H1 (cell line): ENCODE results near the gene SPG11. TPM values are rescaled to one million over a fixed set of nuclear protein-coding genes. Genes with fewer than 3 reads are reported as not detected.

ENCODE experiments used
- CTCF ChIA-PET: fragments of 300-600 bp; sonication (Branson Sonifier 250); formaldehyde crosslinking; loops from one replicate; lab custom pipeline; 2021; ENCODE audit not compliant: partially characterized antibody; lab: Charles Lee
- POLR2A ChIA-PET: fragments of 300-600 bp; sonication (Branson Sonifier 250); formaldehyde crosslinking; loops from one replicate; lab custom pipeline; 2021; ENCODE audit warnings: inconsistent platforms; ENCODE audit not compliant: partially characterized antibody; lab: Charles Lee
- DNase-seq, 2 experiments: peaks; one replicate each; pipeline versions ENCODE4 v3.0.0 to v3.0.0-alpha.2; 2010 to 2022; ENCODE audit warnings: low spot score in 2 of 2, low read depth in 1 of 2, mixed read lengths in 1 of 2
- FAIRE-seq: peaks from 2 replicates; lab custom pipeline; 2011; peaks lifted over from hg19 to GRCh38; lab: Jason Lieb, UNC
- H2AFZ ChIP-seq: 2 replicates; pipeline ENCODE4 v1.8.1; 2012; ENCODE audit warnings: low read length, inconsistent platforms
- H2AK5ac ChIP-seq: 2 replicates; pipeline ENCODE4 v1.6.1; 2013; ENCODE audit warnings: low read depth, low read length
- H2BK120ac ChIP-seq: replicated peaks from 2 replicates; pipeline ENCODE3; 2013; ENCODE audit warnings: low read depth, low read length, inconsistent platforms
- H2BK12ac ChIP-seq: 2 replicates; pipeline ENCODE4 v1.6.1; 2013; ENCODE audit warnings: low read depth, low read length
- H2BK15ac ChIP-seq: 2 replicates; pipeline ENCODE4 v1.6.1; 2013; ENCODE audit warnings: low read length
- H2BK20ac ChIP-seq: 2 replicates; pipeline ENCODE4 v1.6.1; 2013; ENCODE audit warnings: low read length
- H2BK5ac ChIP-seq: 2 replicates; pipeline ENCODE4 v1.6.1; 2013; ENCODE audit warnings: low read depth, low read length
- H3K14ac ChIP-seq: 2 replicates; pipeline ENCODE4 v1.6.1; 2013; ENCODE audit warnings: inconsistent platforms; ENCODE audit not compliant: insufficient read length
- H3K18ac ChIP-seq: 2 replicates; pipeline ENCODE4 v1.6.1; 2013; ENCODE audit warnings: low read length; ENCODE audit errors: extremely low read depth
- H3K23ac ChIP-seq: 2 replicates; pipeline ENCODE4 v1.6.1; 2013; ENCODE audit warnings: inconsistent platforms; ENCODE audit not compliant: insufficient read length
- H3K23me2 ChIP-seq: 2 replicates; pipeline ENCODE4 v1.6.1; 2013; ENCODE audit warnings: low read depth, low read length
- H3K27ac ChIP-seq: 2 replicates; pipeline ENCODE4 v1.6.1; 2011; ENCODE audit warnings: low read depth, low read length, inconsistent platforms
- H3K27me3 ChIP-seq, 4 experiments: replicated peaks in 1 of 4; 1 replicate in 1 of 4; 2 replicates in 3 of 4; pipeline versions ENCODE4 v1.6.1 to v1.8.1; 2011 to 2013; ENCODE audit warnings: low read length in 3 of 4, mild to moderate bottlenecking in 3 of 4, inconsistent platforms in 2 of 4, mixed read lengths in 2 of 4, moderate library complexity in 1 of 4; ENCODE audit not compliant: control insufficient read depth in 3 of 4, insufficient read depth in 3 of 4; ENCODE audit errors: extremely low read depth in 1 of 4
- H3K36me3 ChIP-seq, 4 experiments: 2 replicates each; pipeline versions ENCODE4 v1.6.1 to v1.8.1; 2011 to 2013; ENCODE audit warnings: mild to moderate bottlenecking in 4 of 4, low read length in 3 of 4, moderate library complexity in 2 of 4, control low read depth in 1 of 4, inconsistent platforms in 1 of 4; ENCODE audit not compliant: insufficient read depth in 4 of 4, control insufficient read depth in 2 of 4
- H3K4ac ChIP-seq: replicated peaks from 2 replicates; pipeline ENCODE3; 2013; ENCODE audit warnings: low read length, low read depth, mixed read lengths, inconsistent platforms; ENCODE audit not compliant: insufficient read length
- H3K4me1 ChIP-seq, 4 experiments: replicated peaks in 1 of 4; 1 replicate in 1 of 4; 2 replicates in 3 of 4; pipeline versions ENCODE4 v1.6.1 to v1.8.1; 2011 to 2013; ENCODE audit warnings: low read length in 3 of 4, inconsistent platforms in 2 of 4, mixed read lengths in 1 of 4; ENCODE audit not compliant: insufficient read depth in 4 of 4, control insufficient read depth in 3 of 4
- H3K4me2 ChIP-seq, 2 experiments: 2 replicates each; pipeline versions ENCODE4 v1.6.1 to v1.8.1; 2011 to 2013; ENCODE audit warnings: low read depth in 2 of 2, low read length in 2 of 2, control low read depth in 1 of 2, inconsistent platforms in 1 of 2, mild to moderate bottlenecking in 1 of 2; ENCODE audit not compliant: insufficient read depth in 1 of 2
- H3K4me3 ChIP-seq, 4 experiments: fragments of 200-600, 300-600 bp in 1 of 4; sonication (generic), shearing (Covaris generic), sonication (Bioruptor Twin) in 1 of 4; 2 replicates each; pipeline versions ENCODE4 v1.5.1 to v1.8.1; 2011 to 2016; ENCODE audit warnings: low read length in 4 of 4, low read depth in 3 of 4, control low read depth in 2 of 4, inconsistent platforms in 2 of 4, mild to moderate bottlenecking in 2 of 4, mixed read lengths in 1 of 4, moderate library complexity in 1 of 4; ENCODE audit not compliant: insufficient read depth in 2 of 4; ENCODE audit errors: extremely low read depth in 1 of 4
- H3K56ac ChIP-seq: replicated peaks from 2 replicates; pipeline ENCODE3; 2013; ENCODE audit warnings: low read depth, mild to moderate bottlenecking, mixed read lengths, low read length, inconsistent platforms; ENCODE audit not compliant: insufficient read length
- H3K79me1 ChIP-seq: 2 replicates; pipeline ENCODE4 v1.6.1; 2013; ENCODE audit warnings: low read depth, low read length, control low read depth
- H3K79me2 ChIP-seq, 2 experiments: 2 replicates each; pipeline versions ENCODE4 v1.6.1 to v1.8.1; 2012 to 2013; ENCODE audit warnings: low read length in 2 of 2, mild to moderate bottlenecking in 2 of 2, inconsistent platforms in 1 of 2; ENCODE audit not compliant: insufficient read depth in 2 of 2, control insufficient read depth in 1 of 2
- H3K9ac ChIP-seq, 4 experiments: replicated peaks in 1 of 4; 1 replicate in 1 of 4; 2 replicates in 3 of 4; pipeline versions ENCODE4 v1.6.1 to v1.8.1; 2011 to 2013; ENCODE audit warnings: low read depth in 3 of 4, low read length in 3 of 4, control low read depth in 2 of 4, mild to moderate bottlenecking in 2 of 4, moderate library complexity in 2 of 4, inconsistent platforms in 1 of 4; ENCODE audit errors: extremely low read depth in 1 of 4
- H3K9me3 ChIP-seq, 2 experiments: 2 replicates each; pipeline versions ENCODE4 v1.6.1 to v1.8.1; 2012 to 2013; ENCODE audit warnings: mild to moderate bottlenecking in 2 of 2, moderate library complexity in 2 of 2, control low read depth in 1 of 2, inconsistent platforms in 1 of 2, low read depth in 1 of 2, low read length in 1 of 2, mixed read lengths in 1 of 2; ENCODE audit not compliant: insufficient read depth in 2 of 2
- H4K20me1 ChIP-seq, 2 experiments: replicated peaks in 1 of 2; 2 replicates each; pipeline versions ENCODE3 to v1.8.1; 2011 to 2013; ENCODE audit warnings: inconsistent platforms in 2 of 2, low read length in 2 of 2, mild to moderate bottlenecking in 1 of 2; ENCODE audit not compliant: insufficient read depth in 2 of 2, control insufficient read depth in 1 of 2
- H4K5ac ChIP-seq: 2 replicates; pipeline ENCODE4 v1.6.1; 2013; ENCODE audit warnings: low read length, low read depth, mixed read lengths, inconsistent platforms; ENCODE audit not compliant: insufficient read length
- H4K8ac ChIP-seq: 2 replicates; pipeline ENCODE4 v1.8.0; 2013; ENCODE audit warnings: mild to moderate bottlenecking, moderate library complexity, low read length, inconsistent platforms; ENCODE audit not compliant: insufficient read depth; ENCODE audit errors: extremely low read depth
- H4K91ac ChIP-seq: replicated peaks from 2 replicates; pipeline ENCODE3; 2013; ENCODE audit warnings: low read length, mixed read lengths, inconsistent platforms; ENCODE audit not compliant: insufficient read length
- ASH2L ChIP-seq: fragments of 200-600, 300-600 bp; sonication (generic); IDR thresholded peaks from one replicate; pipeline ENCODE4 v1.7.1; 2017; ENCODE audit warnings: low read length
- BACH1 ChIP-seq: IDR thresholded peaks from 2 replicates; pipeline ENCODE4 v1.6.1; 2012; ENCODE audit warnings: low read length, improper control_type of control experiment
- BCL11A ChIP-seq, 2 experiments: IDR thresholded peaks; one replicate each; pipeline ENCODE4 v1.6.1; 2011; ENCODE audit warnings: low read depth in 2 of 2, low read length in 2 of 2, mild to moderate bottlenecking in 2 of 2
- BRCA1 ChIP-seq: IDR thresholded peaks from 2 replicates; pipeline ENCODE4 v1.6.1; 2012; ENCODE audit warnings: low read depth, low read length, improper control_type of control experiment
- CHD1 ChIP-seq: IDR thresholded peaks from 2 replicates; pipeline ENCODE4 v1.6.1; 2012; ENCODE audit warnings: low read depth, low read length, improper control_type of control experiment
- CTBP2 ChIP-seq: IDR thresholded peaks from 2 replicates; pipeline ENCODE4 v1.7.0; 2011; ENCODE audit warnings: borderline replicate concordance, mild to moderate bottlenecking, moderate library complexity, mixed read lengths, low read length; ENCODE audit not compliant: insufficient read depth, insufficient read length
- EGR1 ChIP-seq: IDR thresholded peaks from 2 replicates; pipeline ENCODE4 v1.6.1; 2011; ENCODE audit warnings: low read depth, low read length, borderline replicate concordance
- JUN ChIP-seq: IDR thresholded peaks from 2 replicates; pipeline ENCODE4 v1.6.1; 2011; ENCODE audit warnings: low read depth, mild to moderate bottlenecking, improper control_type of control experiment, low read length
- KDM5A ChIP-seq: fragments of 200-600 bp; IDR thresholded peaks from 2 replicates; pipeline ENCODE4 v1.7.1; 2012; ENCODE audit warnings: mild to moderate bottlenecking, low read length, inconsistent platforms, mixed read lengths
- RNF2 ChIP-seq: fragments of 200-900, 300-1000 bp; sonication (generic); IDR thresholded peaks from 2 replicates; pipeline ENCODE4 v1.7.1; 2016; ENCODE audit warnings: borderline replicate concordance, low read depth, mild to moderate bottlenecking, antibody characterized with exemption, low read length; ENCODE audit not compliant: poor library complexity, severe bottlenecking; ENCODE audit errors: missing control alignments
- SIX5 ChIP-seq: IDR thresholded peaks from 2 replicates; pipeline ENCODE4 v1.6.1; 2011; ENCODE audit warnings: mild to moderate bottlenecking, low read depth, low read length
- SUZ12 ChIP-seq: fragments of 200-600 bp; sonication (generic); IDR thresholded peaks from 2 replicates; pipeline ENCODE4 v1.6.1; 2012; ENCODE audit warnings: mild to moderate bottlenecking, inconsistent platforms, low read length, moderate library complexity, mixed read lengths
- TBP ChIP-seq: IDR thresholded peaks from 2 replicates; pipeline ENCODE4 v1.6.1; 2011; ENCODE audit warnings: low read depth, low read length, improper control_type of control experiment
- TEAD4 ChIP-seq: IDR thresholded peaks from 2 replicates; pipeline ENCODE4 v1.6.1; 2012; ENCODE audit warnings: low read depth, low read length, inconsistent platforms, mixed read lengths
- YY1 ChIP-seq: IDR thresholded peaks from 2 replicates; pipeline ENCODE4 v1.6.1; 2011; ENCODE audit warnings: low read depth, mild to moderate bottlenecking, low read length
- WGBS, 2 experiments: shearing (Covaris generic) in 1 of 2; methylation state at CpG; one replicate each; pipeline versions ENCODE4 v1.1.6 to v1.1.7; 2013 to 2015; ENCODE audit warnings: low lambda C conversion rate in 2 of 2, mixed read lengths in 2 of 2, inconsistent platforms in 1 of 2, low coverage in 1 of 2, missing lambda C conversion rate in 1 of 2; ENCODE audit not compliant: insufficient replicate concordance in 2 of 2, insufficient coverage in 1 of 2, insufficient read length in 1 of 2; ENCODE audit errors: extremely low coverage in 1 of 2, missing lambda C conversion rate in 1 of 2; 5-methylcytosine and 5-hydroxymethylcytosine counted together
- polyA plus RNA-seq, 7 experiments: library from polyadenylated mRNA; depleted of rRNA in 3 of 7; stranded (reverse) in 5 of 7; unstranded in 2 of 7; fragments of >200 nt in 5 of 7; fragments of 200-250 nt in 2 of 7; gene quantifications; 1 replicate in 5 of 7; 2 replicates in 1 of 7; 4 replicates in 1 of 7; pipeline versions ENCODE4 v1.2.1 to v1.2.3, GENCODE V29; 2011 to 2013; ENCODE audit warnings: missing spikeins in 2 of 7, mixed read lengths in 2 of 7
- total RNA-seq: library from RNA; stranded (reverse); fragmentation: NEBNext Ultra II Directional; extraction: Animal tissue kit (Norgen Biotek cat#: 25700); gene quantifications from 2 replicates; pipeline ENCODE4 v1.2.1, GENCODE V29; 2021

The SPG11 gene
- total and polyA plus RNA-seq, 2 of the 8 experiments (the other 6 are each of a cell fraction or from before 2014, with no cell fraction given): 37.1 to 38.6 TPM

DNA sequence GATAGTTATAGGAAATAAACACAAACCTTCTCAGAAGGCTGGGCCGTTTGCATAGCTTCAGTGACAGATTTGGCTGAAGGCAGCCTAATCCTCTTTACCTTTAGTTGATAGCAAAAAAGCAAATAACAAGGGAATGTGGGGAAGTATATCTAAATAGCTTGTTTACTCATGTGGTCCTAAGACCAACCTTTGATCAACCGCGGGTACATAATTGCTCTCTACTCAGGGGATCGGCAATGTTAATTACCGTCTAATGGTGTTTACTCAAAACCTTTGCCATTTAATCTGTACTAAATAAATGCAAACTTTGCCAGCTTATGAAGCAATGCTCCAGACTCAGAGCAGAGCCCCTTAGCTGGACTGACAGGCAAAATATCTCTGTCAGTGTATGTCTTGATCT is 74.9 kb downstream of the SPG11 start:
- Histone ChIP-seq H2BK15ac (no peak overlapping the region), H4K20me1 (peaks cover 0 to 1% of the 10 kb centered on the region in 2 experiments), H3K79me1 (no peaks in the 10 kb centered on the region), H2AK5ac (no peak overlapping the region), H2BK5ac (no peak overlapping the region), H3K4me3 (no peak overlapping the region), H3K56ac (no peak overlapping the region), H4K5ac (no peak overlapping the region), H3K4ac (no peak overlapping the region), H2BK12ac (no peak overlapping the region), H3K14ac (no peak overlapping the region), H4K8ac (no peak overlapping the region), H2BK120ac (no peak overlapping the region), H3K18ac (no peak overlapping the region), H3K27me3 (no peaks in the 10 kb centered on the region), H3K4me2 (no peak overlapping the region), H3K79me2 (no peaks in the 10 kb centered on the region), H3K27ac (no peak overlapping the region), H2BK20ac (no peak overlapping the region), H3K23me2 (no peaks in the 10 kb centered on the region), H4K91ac (no peak overlapping the region), H3K9me3 (no peaks in the 10 kb centered on the region), H2AFZ (no peak overlapping the region), H3K36me3 (peaks cover 5 to 57% (median 35%) of the 10 kb centered on the region in 4 experiments; a peak in 7 of 8 replicates), H3K23ac (no peak overlapping the region), H3K9ac (no peak overlapping the region), H3K4me1 (no peaks in the 10 kb centered on the region)
- ChIA-PET POLR2A (no interaction called here), CTCF (interaction anchor here (1.1 to 4.4 kb wide), 4 partner anchors 10 to 149 kb away, joined by 3 to 33 read pairs (median 5); no protein-coding TSS in a partner anchor)
- no peak for TF ChIP-seq KDM5A
- TF ChIP-seq RNF2: no peak
- no peak for TF ChIP-seq ASH2L
- TF ChIP-seq TBP: no peak
- no peak for TF ChIP-seq TEAD4
- TF ChIP-seq JUN: no peak
- TF ChIP-seq SIX5: no peak
- no peak for TF ChIP-seq BCL11A (IDR thresholded peaks at IDR 0.05; ENCODE audit: low read depth in 2 of 2, low read length in 2 of 2)
- TF ChIP-seq EGR1: no peak
- no peak for TF ChIP-seq YY1
- no peak for TF ChIP-seq CTBP2
- no peak for TF ChIP-seq BACH1
- TF ChIP-seq CHD1: no peak
- no peak for TF ChIP-seq SUZ12
- TF ChIP-seq BRCA1: no peak
- 93% methylated on average over 5 of the region's 5 CpGs; no CpG with 5 or more reads in 1 of the 2 experiments for WGBS, 2 experiments
- no peak for FAIRE-seq
- no peak for DNase-seq
